Limb (tissue), 2 donors: ENCODE measurements around the gene PCDHAC2.
A peak's percentile ranks its signal among the peaks of the same experiment; 100 is the strongest.

ENCODE experiments used
- DNase-seq, 2 donors: peaks; one replicate each; pipeline ENCODE4 v3.0.0-alpha.2; 2016; ENCODE audit errors: extremely low spot score in 2 of 2

Gene PCDHAC2

DNA sequence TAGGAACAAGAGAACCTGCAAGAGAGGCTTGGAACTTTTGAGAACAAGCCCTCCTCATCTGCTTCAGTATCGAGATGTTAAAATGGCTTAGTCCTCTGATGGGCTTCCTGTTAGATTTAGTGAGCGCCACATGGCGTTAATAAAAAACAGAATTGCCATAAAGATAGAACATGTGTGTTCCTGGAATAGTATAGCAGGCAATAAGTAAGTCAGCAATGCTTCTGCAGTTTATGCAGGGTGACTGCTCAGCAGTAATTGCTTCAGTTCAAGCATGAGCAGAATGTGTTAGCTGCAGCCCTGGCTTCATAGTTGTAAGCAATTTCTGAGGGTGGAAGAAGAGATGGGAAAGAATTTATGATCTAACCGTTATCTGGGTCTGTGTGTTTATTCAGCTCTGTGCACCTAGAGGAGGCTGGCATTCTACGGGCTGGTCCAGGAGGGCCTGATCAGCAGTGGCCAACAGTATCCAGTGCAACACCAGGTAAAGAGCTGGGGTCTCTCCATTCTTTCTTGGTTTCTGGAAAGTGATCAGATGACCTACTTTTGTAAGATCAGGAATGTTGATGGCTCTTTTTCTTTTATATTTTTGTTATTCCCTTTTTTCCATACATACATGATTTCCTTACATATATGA lies 15.9 kb downstream of the PCDHAC2 start:
- no peak for DNase-seq

DNA sequence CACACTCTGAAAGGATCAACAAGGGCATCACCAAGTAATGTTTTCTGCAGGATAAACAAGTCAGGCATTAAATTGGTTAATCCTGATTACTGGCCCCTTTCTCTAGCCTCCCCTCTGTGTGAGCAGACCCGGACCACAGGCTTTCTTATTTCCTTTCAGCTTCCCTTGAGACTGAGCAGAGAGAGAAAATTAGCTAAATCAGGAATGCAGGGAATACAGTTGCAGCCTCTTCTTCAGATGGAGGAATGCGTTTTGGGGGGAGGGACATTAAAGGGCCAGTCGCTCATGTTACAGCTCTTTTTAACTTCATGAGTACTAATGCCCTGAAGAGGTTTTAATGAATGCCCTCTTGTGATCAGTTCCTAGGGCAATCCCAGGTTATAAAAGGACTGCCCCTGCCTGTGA lies 19.8 kb downstream of the PCDHAC2 start:
- DNase-seq: no peak

DNA sequence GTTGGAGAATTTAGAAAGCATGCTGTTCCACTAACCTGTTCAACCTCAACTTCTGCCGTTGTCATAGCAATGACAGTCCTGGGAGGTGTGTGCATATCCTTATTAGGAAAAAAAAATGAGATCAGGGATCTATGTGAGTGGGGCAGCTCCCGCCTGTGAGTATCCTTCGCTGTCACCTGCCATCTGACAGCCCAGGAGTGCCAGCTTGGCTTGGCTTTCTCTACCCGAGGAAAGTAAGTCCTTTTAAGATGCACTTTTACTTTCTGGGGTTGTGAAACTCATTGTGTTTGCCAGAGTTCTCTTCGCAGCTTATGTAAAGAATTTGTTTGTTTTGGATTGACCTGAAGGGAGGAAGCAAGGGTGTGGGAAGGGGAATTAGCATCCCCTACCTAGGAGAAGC lies 21.8 kb downstream of the PCDHAC2 start:
- no peak for DNase-seq

GRCh38 chr5:140988608-140989007 lies 22.3 kb downstream of the PCDHAC2 start:
- no peak for DNase-seq

DNA sequence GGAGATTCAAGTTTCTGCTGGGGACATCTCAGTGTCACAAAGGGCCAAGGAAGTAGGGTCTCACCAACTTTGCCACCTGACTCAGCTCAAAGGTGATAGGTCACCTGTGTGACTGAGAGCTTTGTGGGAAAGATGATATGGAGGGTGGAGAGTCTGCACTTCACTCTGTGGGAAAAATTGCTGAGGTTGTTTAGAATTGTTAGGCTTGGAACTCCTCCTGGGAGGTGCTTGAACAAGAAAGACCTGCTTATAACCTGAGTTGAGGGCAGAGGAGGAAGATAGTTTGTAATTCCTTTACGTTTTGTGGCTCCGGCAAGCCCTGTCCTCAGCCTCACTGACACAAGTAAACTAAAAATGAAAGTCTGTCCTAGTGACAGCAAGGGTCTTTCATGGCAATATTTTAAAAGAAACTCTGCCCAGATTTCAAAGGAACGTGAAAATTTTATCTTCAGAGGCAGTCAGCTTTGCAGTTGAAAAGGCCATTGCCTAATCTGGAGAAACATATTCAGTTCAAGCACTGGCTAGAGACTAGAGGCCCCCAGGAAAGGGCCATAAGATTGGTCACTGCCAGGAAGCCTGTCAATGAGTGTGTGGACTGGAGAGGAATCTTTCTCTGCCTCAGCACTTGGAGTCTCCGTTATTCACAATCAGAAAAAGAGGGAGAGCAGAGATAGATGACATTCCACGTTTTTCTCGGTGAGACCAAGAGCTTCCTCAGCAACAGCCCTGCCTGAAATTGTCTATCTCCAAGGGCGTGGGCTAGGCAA lies 23.2 kb downstream of the PCDHAC2 start:
- no peak for DNase-seq

- no peak for DNase-seq
Observed at GRCh38 chr5:140992828-140993227, 26.6 kb downstream of the PCDHAC2 start.

GRCh38 chr5:140996060-140996459 lies 29.8 kb downstream of the PCDHAC2 start:
- no peak for DNase-seq

DNA sequence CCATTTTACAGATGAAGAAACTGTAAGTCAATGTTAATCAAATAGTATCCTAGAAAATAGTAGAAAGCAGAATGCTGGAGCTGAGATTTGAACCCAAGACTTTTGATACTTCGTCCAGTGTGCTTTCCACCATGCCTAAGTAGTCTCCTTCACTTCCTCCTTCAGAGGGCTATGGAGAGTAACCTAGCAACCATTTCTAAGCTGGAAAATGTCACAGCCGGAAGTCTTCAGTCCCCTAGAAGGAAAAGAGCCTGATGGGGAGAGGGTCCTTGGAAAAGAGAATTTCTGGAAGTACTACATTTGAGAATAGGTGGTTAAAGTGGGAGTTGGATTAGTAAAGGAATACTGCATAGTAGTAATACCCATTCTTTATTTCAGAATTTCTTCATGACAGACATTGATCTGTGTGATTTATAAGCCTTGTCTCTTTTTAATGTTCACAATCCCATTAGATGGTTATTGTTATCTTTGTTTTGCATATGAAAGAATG lies 32.7 kb downstream of the PCDHAC2 start:
- no peak for DNase-seq

DNA sequence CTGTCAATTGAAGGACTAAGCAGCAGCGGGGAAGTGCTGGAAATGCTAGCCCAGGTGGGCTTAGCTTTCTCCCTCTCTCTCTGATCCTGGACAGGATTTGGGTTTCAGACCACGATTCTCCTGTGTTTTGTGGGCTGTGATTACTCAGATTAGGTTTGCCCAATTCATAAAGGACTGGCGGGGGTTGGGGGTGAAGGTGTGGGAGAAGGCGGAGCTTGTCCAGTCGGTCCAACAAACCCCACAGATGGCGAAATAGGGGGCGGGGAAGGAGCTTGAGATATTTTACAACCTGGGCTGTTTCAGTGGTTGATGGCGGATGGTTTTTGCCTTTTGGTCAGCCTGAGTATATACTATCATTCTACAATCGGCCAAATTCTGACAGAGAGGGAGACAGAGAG lies 35.2 kb downstream of the PCDHAC2 start:
- peak in 1 of 2 donors; percentile 44 for DNase-seq

- peak; percentile 15 to 55 for DNase-seq
Observed at GRCh38 chr5:141001844-141002604, 35.7 kb downstream of the PCDHAC2 start.

- DNase-seq: no peak
Observed at GRCh38 chr5:141002605-141002965, 36.3 kb downstream of the PCDHAC2 start.

DNA sequence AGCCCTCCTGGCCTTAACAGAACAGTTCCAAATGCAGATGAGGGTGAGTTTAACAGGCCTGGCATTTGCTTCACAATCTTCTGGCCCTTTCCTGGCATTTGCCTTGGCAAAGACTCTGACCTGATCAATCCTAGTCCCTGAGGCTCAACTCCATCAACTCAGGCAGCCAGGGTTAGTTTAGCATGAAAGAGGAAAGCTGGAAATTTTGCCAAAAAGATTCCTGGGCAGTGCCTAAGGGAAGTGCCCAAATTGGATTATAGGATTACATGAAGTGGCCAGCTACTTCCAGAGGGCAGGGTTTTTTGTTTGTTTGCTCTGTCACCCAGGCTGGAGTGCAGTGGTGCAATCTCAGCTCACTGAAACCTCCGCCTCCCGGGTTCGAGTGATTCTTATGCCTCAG lies 36.8 kb downstream of the PCDHAC2 start:
- DNase-seq: no peak

- no peak for DNase-seq
Observed at GRCh38 chr5:141003791-141004611, 37.7 kb downstream of the PCDHAC2 start.

- DNase-seq: no peak
Observed at GRCh38 chr5:141007791-141008190, 41.5 kb downstream of the PCDHAC2 start.

DNA sequence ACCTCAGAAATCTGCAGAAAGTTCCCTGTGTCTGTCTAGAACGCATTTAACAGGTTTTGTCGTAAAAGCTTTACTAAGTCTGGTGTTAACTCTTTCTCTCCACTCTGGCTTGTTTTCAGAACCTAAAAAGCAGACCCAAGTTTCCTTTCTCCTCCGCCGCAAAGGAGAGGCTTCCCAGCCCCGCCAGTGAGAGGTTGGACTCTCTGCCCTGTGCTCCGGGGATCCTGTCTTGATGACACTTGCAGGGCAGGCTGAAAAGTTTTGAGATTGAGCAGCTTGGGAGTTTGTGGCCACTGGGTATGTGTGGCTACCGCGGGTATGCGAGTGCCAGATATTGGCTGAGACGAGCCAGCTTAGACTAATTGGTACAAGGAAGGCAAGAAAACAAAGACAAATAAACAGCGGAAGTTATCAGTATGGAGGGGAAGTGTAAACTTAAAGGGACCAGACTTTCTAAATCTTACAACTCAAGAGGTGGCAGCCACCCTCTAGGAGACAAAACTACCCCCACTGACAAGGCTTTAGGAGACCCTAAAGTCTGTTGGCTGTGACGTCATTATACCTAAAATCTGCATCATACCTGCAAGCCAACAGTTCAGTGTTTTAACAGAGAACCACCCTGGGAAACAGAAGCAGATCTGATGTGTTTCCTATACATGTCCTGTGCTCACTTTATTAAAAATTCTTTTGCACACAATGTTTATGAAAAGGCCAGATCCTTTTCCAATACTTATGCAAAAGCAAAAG lies 43.9 kb downstream of the PCDHAC2 start:
- DNase-seq: no peak

DNA sequence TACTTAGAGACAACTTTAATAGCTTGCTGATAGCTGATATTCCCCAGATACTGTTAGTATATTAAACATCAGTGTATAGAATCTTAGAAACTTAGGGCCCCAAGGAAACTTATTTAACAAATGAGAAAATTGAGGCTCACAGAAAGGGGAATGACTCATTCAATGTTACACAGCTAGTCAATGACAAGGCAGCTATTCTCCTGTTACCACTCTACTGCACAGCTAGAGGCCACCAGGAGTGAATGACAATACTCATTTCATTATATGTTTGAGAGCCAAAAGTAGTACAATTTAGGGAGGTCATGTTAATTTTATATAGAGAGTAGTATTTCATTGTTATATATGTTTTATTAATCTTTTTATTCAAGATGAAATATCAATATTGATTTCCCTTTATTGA lies 51.7 kb downstream of the PCDHAC2 start:
- no peak for DNase-seq
